HG03103 (cell line): ENCODE measurements around the gene PDS5A.
"Not testable (repeated sequence)": the region's sequence is repeated elsewhere in the genome, so short reads cannot be mapped to it uniquely, and the experiment has no call there.

Experiments used
- ATAC-seq: cut with Tn5 transposase; IDR thresholded peaks from one replicate; pipeline ENCODE4 v1.9.1; 2021; ENCODE audit warnings: low read depth; ENCODE audit not compliant: unreplicated experiment

Gene PDS5A

DNA sequence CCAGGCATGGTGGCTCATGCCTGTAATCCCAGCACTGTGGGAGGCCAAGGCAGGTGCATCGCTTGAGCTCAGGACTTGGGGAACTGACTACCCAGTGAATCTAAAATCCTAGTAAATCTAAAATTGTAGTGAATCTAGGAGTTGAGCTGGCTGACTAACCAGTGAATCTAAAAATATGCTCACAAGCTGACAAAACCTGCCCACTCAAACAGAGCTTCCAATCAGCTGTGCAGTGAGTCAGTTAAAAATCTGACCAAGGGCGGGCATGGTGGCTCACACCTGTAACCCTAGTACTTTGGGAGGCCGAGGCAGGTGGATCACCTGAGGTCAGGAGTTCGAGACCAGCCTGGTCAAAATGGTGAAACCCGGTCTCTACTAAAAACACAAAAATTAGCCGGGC, 72.7 kb downstream of the PDS5A start:
- ATAC-seq: not testable (repeated sequence)

DNA sequence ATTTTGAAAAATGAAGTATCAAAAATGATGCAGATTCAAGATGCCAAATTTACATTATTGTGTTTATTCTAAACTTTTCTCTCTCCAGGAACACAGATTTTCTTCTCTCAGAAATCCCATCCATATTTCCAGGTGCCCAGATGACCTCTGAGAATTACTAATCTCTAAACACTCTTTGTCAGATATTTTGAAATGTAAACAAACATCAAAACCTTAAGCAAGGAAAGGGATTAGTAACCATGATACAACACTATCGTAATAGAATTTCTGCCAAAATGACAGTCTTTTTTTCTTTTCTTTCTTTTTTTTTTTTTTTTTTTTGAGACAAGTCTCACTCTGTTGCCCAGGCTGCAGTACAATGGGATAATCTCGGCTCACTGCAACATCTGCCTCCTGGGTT, 76.7 kb downstream of the PDS5A start:
- ATAC-seq: no peak

DNA sequence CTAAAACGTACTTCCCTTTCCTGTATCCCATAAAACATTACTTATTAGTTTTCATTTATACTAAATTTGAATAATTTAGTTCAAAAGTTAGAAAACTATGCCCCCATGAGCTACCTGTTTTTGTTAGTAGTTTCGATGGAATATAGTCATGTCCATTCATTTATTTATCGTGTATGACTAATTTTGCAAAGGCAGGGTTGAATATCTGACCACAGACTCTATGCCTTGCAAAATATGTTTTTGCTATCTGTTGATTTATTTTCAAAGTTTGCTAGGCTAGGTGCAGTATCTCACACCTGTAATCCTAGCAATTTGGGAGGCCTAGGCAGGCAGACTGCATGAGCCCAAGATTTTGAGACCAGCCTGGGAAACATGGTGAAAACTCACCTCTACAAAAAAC, 78.4 kb downstream of the PDS5A start:
- ATAC-seq: no peak

DNA sequence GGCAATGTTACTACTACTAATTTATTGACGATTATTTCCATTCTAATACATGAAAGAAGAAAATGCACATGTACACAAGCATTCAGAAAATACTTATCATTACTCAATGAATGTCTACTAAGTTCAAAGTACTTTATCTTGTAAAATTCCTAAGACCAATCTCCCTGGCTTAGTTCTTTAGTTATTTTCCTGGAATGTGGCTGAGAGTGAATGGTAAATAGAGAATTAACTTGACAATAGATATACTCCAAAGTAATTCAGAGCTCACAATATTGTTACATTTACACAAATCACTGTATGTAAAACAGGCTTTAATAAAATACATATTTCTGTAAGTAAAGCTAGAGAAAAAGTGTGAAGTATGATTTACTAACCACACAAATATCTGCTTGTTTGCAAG, 79.7 kb downstream of the PDS5A start:
- no peak for ATAC-seq

DNA sequence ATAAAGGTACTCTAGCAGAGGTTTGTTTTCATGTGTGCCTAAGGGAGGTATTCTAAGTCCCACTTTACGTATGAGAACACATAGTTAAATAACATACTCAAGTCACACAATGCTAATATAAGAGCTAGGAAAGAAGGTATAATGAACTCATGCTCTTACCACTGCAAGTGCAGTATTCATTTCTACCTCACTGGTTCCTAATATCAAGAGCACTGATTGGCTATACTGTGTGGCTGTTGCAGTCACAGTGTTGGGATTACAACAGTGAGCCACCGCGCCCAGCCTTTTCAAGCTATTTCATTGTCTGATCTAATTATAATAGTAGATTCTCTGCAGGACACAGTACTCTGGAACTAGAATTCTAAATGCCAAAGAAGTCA, 84.0 kb downstream of the PDS5A start:
- no peak for ATAC-seq

DNA sequence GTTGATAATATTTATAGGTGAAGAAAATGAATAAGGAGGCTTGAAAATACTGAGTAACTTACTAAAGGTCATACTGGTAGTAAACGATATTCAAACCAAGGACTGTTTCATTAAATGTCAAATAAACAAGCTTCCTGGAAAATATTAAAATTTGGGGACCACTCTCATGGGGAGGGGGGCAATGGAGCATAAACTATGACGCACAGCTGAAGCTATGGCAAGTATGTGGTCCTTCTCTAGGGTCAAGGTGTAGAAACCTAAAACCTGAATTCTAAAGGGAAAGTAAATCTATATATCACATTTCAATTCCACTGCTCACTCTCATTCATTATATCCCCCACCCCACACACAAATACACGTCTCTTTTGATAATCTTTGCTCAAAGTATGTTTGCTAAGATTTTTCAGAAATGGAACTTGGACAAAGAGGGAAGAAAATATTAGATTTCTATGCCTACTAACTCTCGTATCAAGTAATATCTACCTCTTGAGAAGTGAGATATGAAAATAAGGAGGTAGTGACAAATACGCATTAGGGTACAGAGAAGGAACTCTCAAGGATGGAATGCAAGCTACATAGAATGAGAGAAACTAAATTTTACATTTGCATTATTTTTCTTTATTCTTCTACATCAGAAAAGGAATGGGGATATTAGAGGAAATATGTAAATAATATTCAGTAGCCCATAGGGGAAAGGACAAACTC, 84.6 kb downstream of the PDS5A start:
- ATAC-seq: no peak

DNA sequence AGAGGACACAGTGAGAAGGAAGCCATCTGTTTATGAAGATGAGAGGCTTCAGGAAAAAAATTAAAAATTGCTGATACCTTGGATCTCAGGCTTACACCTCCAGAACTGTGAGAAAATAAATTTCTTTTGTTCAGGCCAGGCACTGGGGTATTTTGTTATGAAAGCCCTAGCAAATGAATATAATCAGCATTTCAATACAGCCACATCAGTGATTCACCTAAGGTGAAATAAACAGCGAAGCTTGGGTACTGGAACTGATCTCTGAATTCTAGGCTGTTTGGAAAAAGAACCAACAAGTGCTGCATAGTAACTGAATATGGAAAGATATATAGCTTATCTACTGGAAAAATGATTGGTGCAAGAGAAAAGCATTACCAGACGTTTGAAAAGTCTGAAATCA, 88.5 kb downstream of the PDS5A start:
- ATAC-seq: no peak

DNA sequence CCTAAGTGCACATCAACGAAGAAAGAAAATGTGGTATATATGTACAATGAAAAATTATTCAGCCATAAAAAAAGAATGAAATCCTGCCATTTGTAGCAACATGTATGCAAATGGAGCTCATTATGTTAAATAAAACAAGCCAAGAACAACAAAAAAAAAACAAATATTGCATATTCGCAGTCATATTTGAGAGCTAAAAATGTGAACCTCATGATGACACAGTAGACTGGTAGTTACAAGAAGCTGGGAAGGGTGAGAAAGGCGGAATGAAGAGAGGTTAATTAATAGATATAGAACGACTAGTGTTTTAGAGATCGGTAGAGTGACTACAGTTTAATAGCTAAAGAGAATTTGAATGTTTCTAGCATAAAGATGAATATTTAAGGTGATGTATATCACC, 89.2 kb downstream of the PDS5A start:
- no peak for ATAC-seq

DNA sequence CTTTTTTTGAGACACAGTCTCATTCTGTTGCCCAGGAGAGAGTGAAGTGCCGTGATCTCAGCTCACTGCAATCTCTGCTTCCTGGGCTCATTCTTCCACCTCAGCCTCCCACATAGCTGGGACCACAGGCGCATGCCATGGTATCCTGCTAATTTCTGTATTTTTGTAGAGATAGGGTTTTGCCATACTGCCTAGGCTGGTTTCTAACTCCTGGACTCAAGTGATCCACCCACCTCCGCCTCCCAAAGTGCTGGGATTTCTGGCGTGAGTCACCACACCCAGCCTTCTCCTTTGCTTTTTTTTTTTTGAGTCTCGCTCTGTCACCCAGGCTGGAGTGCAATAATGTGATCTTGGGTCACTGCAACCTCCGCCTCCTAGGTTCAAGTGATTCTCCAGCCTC, 94.1 kb downstream of the PDS5A start:
- no peak for ATAC-seq

DNA sequence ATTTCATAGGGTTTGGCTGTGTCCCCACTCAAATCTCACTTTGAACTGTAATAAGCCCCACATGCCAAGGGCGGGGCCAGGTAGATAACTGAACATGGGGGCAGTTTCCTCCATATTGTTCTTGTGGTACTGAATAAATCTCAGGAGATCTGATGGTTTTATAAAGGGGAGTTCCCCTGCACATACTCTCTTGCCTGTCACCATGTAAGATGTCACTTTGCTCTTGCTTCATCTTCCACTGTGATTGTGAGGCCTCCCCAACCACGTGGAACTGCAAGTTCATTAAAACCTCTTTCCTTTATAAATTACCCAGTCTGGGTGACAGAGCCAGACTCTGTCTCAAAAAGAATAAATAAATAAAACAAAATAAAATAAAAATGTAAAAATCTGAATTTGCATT, 95.9 kb downstream of the PDS5A start:
- ATAC-seq: no peak

DNA sequence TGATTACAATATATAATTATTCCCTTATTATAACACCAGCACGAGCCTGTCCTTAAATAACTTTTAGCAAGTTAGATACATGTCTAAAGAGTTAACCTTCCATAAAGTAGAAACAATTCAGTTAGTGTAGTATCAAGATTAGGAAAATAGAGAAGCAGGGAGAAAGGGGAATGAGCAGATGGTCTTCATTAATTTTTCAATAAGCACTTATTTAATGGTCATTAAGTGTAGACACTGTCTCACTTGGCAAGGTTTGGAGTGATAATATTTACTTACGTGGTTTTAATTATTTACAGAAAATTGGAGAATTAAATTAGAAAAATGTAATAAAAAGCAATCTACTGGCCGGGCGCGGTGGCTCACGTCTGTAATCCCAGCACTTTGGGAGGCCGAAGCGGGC, 99.7 kb downstream of the PDS5A start:
- no peak for ATAC-seq

DNA sequence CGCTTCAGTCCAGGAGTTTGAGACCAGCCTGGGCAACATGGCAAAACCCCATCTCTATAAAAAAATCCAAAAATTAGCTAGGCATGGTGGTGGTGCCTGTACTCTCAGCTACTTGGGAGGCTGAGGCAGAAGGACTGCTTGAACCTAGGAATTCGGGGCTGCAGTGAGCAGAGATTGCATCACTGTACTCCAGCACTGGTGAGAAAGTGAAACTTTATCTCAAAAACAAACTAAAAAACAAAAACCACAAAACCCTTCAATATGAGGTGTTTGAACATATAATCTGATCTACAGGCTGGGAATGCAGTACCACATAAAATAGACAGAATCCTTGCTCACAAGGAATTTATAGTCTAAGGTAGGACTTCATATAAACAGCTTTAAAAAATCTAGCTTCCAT, 103.9 kb downstream of the PDS5A start:
- ATAC-seq: no peak

DNA sequence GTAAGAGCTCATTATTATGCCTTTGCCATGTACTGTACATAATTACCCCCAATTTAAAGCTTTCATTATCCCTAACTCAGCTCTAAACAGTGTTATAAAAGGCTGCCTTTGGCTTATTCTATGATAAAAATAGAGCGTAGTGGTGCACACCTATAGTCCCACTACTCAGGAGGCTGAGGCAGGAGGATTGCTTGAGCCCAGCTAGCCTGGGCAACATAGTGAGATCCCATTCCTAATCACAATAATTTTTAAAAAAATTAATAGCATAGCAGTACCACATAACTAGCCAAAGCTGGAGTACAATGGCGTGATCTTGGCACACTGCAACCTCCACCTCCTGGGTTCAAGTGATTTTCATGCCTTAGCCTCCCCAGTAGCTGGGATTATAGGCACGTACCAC, 112.4 kb downstream of the PDS5A start:
- no peak for ATAC-seq

DNA sequence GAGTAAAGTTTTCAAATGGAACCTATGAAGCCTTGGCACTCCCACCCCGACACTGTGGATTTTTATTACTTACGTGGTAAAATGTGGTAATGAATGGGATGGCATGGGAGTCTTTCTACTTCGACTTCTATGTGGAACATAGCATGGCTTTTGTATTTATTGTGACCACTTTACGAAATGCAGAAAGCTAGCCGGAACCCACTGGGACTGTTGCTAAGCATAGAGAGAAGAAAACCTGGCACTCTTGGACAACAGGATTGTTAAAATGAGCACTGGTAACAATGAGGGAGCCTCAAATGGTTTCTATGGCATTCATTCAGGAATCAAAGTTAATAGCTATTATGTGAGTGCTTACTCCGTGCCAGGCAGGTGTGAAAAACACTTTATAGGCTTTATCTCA, 113.3 kb downstream of the PDS5A start:
- no peak for ATAC-seq

DNA sequence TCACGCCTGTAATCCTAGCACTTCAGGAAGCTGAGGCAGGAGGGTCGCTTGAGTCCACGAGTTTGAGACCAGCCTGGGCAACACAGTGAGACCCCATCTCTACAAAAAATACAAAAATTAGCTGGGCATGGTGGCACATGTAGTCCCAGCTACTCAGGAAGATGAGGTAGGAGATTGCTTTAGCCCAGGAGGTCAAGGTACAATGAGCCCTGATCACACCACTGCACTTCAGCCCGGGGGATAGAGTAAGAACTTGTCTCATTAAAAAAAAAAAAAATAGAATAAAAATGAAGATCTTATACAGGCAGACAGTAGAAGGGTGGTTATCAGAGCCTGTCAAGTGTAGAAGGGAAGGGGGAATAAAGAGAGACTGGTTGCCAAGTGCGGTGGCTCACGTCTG, 116.9 kb downstream of the PDS5A start:
- ATAC-seq: no peak

DNA sequence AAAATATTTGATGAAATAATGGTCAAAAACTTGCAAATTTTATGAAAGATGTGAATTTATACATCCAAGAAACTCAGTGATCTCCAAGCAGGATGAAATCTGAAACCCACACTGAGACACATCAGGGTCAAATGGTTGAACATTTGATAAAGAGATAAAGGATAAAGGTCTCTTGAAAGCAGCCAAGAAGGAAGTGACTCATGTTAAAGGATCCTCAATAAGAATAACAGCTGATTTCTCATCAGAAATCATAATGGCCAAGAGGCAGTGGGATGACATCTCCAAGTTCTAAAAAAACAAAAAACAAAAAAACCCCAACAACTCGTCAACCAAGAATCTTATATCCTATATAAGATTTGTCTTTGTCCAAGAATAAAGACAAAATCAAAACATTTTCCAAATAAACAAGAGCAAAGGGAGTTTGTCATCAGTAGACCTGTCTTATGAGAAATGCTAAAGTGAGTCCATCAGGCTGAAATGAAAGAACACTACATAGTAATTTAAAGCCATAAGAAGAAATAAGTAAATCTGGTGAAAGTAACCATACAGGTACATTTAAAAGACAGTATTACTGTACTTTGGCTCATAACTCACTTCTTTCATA, 121.7 kb downstream of the PDS5A start:
- ATAC-seq: no peak

DNA sequence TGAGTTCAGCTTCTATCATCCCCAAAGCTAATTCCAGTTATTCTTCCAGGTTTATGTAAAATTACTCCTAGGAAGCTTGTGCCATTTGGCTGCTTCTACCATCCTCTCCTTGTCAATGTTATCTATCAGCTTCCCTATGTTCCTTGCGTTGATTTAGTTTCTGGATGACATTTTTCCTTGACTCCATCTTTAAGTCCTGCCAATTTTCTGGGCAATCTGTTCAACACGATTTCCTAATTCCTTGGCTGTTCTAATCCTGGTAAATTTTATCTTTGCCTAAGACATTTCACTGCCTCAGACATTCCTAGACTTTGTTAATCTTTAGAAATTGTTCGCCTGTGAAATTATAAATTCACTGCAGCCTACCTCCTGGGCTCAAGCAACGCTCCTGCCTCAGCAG, 125.1 kb downstream of the PDS5A start:
- no peak for ATAC-seq

DNA sequence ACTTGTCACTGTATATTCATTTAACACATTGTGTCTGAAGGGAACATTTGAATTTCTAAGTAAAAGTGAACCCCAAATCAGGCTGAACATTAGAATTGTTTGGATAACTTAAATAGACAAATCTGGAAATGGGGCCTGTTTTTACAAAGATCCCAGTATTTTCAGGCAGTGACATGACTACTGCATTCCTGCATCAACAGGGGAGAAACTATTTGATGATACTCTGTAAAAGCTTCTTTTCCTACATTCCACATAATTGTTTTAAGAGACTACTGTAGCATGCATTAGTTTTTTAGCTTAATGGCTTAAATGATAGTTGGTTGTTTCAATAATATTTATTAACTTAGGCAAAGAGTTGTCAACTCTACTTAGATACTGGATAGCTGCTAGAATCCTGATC, 127.0 kb downstream of the PDS5A start:
- ATAC-seq: no peak

DNA sequence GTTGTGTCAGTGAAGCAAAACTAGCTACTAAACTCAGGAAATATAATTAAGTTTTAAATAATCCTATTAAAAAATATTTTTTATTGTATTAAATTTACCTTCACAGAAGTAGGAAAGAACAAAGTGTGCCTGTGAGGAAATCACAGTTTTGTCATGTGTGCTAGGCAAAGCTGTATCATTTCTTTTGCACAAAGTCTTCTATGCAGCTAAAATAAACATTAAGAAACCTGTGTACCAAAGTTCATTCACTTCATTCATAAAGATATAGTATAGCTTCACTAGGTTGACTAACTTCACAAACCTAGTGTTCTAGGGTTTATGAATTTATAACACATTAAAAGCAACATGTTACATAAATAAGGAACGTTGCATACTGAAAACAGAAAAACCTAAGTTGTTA, 131.0 kb downstream of the PDS5A start:
- ATAC-seq: no peak

DNA sequence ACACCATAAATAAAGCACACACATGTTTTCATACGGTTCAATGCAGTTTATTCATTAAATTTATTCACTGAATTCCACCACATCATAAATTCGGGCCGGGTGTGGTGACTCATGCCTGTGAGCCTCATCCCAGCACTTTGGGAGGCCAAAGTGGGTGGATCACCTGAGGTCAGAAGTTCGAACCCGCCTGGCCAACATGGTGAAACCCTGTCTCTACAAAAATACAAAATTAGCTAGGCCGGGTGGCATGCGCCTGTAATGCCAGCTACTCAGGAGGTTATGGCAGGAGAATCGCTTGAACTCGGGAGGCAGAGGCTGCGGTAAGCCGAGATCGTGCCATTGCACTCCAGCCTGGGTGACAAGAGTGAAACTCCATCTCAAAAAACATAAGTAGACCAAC, 131.6 kb downstream of the PDS5A start:
- no peak for ATAC-seq

DNA sequence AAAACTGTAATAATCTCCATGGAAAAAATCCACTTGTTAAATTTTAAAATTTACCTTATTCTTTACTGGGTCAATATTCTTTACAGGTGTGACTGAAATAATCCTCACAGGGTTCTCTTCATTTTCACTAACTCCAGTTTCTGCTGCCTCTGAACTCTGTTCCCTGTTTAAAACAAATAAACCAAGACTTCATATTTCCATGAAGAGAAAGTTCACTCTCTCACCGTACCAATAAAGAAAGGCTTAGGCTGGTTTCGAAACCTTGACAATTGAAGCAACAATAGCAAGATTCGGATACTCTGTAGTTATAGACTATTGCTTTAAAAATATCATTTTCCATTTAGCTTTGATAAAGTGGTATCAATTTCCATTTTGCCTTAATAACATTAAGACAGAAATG, 135.8 kb downstream of the PDS5A start:
- ATAC-seq: no peak

DNA sequence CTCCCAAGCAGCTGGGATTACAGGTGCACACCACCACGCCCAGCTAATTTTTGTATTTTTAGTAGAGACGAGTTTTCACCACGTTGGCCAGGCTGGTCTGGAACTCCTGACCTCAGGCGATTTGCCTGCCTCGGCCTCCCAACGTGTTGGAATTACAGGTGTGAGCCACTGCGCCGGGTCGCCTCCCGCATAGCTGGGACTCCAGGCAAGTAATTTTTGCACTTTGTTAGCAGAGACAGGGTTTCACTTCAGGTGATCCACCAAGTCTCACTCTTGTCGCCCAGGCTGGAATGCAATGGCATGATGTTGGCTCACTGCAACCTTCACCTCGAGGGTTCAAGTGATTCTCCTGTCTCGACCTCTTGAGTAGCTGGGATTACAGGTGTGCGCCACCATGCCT, 137.2 kb downstream of the PDS5A start:
- not testable (repeated sequence) for ATAC-seq

DNA sequence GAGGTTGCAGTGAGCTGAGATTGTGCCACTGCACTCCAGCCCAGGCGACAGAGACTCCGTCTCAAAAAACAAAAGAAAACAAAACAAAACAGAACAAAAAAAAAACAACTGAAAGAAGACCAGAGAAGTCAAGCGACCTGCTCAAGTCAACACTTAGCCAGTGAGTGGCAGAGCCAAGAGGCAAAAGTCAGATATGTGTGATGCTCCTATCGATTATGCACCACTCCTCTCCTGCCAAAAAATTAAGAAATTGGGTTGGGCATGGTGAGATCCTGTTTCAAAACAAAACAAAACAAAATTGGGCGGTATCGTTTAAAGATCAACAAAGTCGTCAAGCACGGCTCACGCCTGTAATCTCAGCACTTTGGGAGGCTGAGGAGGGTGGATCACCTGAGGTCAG, 137.7 kb downstream of the PDS5A start:
- no peak for ATAC-seq
